GM18505 (cell line): ENCODE data around the gene GLYATL2.

ENCODE experiments used
- ATAC-seq: cut with Tn5 transposase; IDR thresholded peaks from one replicate; pipeline ENCODE4 v1.9.1; 2021; ENCODE audit not compliant: unreplicated experiment
- POLR2A ChIP-seq: IDR thresholded peaks from 4 replicates; pipeline ENCODE4 v1.6.1; 2011; ENCODE audit warnings: borderline replicate concordance; ENCODE audit not compliant: insufficient read depth, insufficient read length; ENCODE audit errors: extremely low read depth

The GLYATL2 gene

GRCh38 chr11:58844361-58845005 lies at the start of gene GLYATL2:
TSS of gene GLYATL2 (minus strand) at chr11:58844704. CDS start at chr11:58839612, 5,092 bp downstream.
- TF ChIP-seq POLR2A = no peak
- ATAC-seq = no peak

- no peak for TF ChIP-seq POLR2A
- no peak for ATAC-seq
Observed at GRCh38 chr11:58893899-58894298, 49.4 kb upstream of the GLYATL2 start.

GRCh38 chr11:58888579-58888978 lies 44.1 kb upstream of the GLYATL2 start:
- TF ChIP-seq POLR2A = no peak
- no peak for ATAC-seq

DNA sequence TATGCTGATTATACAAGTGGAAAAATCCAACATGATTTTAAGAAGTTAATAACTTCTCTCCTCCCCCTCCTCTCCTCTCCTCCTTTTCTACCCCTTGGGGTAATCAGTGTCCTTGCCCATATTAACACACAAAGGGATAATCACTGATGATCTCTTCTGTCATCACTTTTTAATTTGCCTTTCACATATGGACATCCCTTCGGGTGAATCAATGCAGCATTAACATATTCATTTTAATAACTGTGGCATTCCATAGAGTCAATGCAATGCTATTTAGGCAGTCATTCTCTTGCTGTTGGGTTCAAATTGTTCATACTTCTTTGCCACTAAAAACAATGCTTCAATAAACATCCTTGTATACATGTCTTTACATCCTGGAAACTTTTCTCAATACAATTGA lies 42.9 kb upstream of the GLYATL2 start:
- no peak for TF ChIP-seq POLR2A
- ATAC-seq = no peak

GRCh38 chr11:58880625-58881024 lies 36.1 kb upstream of the GLYATL2 start:
- no peak for TF ChIP-seq POLR2A
- ATAC-seq = no peak

DNA sequence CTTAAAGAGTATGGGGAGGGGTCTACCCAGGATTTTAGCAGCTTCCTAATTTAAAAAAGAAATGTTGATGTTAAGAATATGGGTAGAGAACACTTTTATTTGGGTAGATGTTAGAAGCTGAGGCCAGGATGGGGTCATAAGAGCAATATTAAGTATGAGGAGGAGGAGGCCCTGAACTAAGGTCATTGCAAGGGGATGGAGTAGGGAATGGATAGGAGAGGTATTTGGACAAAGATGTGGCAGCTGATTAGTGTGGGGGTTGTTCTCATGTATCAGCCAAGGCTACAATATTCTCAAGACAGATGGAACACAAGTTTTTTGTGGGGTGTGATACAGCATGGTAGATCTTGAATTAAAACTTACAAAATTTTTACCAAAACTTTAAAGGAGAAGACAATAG lies 35.7 kb upstream of the GLYATL2 start:
- no peak for ATAC-seq
- no peak for TF ChIP-seq POLR2A

GRCh38 chr11:58867556-58867955 lies 23.1 kb upstream of the GLYATL2 start:
- no peak for TF ChIP-seq POLR2A
- no peak for ATAC-seq

DNA sequence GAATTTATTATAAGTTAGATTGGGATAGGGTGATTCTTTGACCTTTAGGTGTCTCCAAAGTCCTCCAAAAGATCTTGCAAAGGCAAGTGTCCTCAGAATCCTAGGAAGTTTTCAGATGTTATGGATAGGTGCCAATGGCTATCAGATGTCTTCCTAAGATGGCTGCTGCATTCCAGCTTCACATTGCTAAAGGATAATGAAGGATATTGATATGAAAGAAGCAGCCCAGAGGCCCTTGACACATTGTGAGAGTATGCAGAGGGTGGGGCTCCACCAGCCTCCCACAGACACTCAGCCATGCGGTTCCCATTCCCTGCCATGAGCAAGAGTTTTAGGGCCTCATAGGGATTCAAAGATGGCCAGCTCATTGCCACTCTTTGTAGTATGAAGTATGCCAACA lies 22.3 kb upstream of the GLYATL2 start:
- TF ChIP-seq POLR2A = no peak
- no peak for ATAC-seq

GRCh38 chr11:58864335-58864734 lies 19.8 kb upstream of the GLYATL2 start:
- TF ChIP-seq POLR2A = no peak
- ATAC-seq = no peak

GRCh38 chr11:58863697-58864096 lies 19.2 kb upstream of the GLYATL2 start:
- no peak for TF ChIP-seq POLR2A
- no peak for ATAC-seq

- no peak for TF ChIP-seq POLR2A
- ATAC-seq = no peak
Observed at GRCh38 chr11:58861533-58861932, 17.0 kb upstream of the GLYATL2 start.

- TF ChIP-seq POLR2A = no peak
- no peak for ATAC-seq
Observed at GRCh38 chr11:58856806-58857205, 12.3 kb upstream of the GLYATL2 start.

DNA sequence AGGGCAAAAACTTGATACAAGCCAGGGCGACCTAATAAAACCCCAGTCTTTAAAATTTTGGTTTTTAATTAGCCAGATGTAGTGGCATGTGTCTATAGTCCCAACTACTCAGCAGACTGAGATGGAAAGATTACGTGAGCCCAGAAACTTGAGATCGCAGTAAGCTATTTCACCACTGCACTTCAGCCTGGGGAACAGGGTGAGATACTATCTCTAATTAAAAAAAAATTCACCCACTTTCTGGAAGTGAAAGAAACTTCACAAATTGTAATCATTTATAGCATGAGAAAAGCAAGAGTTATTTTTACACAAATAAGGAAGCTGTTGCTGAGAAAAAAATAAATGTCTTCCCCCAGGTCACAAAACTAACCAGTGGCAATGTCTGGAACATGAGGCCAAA lies 882 bp upstream of the GLYATL2 start:
- ATAC-seq = no peak
- no peak for TF ChIP-seq POLR2A

DNA sequence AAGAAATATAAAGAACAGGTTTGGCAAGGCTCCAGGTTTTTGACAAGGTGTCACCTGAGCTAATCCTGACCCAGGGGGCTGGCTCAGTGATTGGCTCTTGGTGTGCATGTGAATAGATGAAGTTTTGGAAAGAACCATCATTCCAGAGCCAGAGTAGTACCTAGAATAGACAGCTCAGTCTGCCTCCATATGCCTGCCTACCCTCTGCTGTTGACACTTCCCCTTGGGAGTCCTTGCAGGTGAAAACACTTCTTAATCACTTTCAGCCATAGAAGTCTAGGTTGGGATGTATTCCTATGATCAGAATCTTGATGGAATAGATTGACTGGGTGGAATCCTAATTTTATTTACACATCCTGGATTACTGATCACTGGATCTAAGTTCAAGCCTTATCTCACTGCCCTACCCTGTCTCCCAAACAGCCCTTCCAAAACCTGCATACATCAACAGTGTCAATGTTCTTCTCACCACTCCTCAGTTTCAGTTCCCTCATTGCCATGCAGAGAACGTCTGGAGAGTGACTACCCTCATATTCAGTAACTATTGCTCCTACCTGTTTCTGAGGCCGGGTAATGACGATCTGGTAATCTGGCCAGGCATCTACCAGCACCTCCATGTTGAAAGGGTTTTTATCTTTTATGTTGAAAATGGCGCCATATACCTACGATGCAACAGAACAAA lies 6.7 kb downstream of the GLYATL2 start:
- TF ChIP-seq POLR2A = no peak
- ATAC-seq = no peak
